Transverse colon (tissue), 4 donors: ENCODE measurements around the gene MYB.

ENCODE experiments used
- CTCF ChIP-seq, 5 experiments: fragments of 200-600 bp in 3 of 5; fragments of 450-650 bp in 2 of 5; sonication (generic) in 3 of 5; IDR thresholded peaks; 1 replicate in 2 of 5; 2 replicates in 3 of 5; pipeline ENCODE4 v1.5.1; 2016 to 2017; ENCODE audit warnings: antibody characterized with exemption in 5 of 5, inconsistent platforms in 3 of 5, mild to moderate bottlenecking in 2 of 5, moderate library complexity in 1 of 5
- EP300 ChIP-seq: sonication (generic); formaldehyde crosslinking; IDR thresholded peaks from one replicate; pipeline ENCODE4 v1.6.1; 2017; ENCODE audit warnings: antibody characterized with exemption, low read depth
- POLR2A ChIP-seq: fragments of 450-650 bp; IDR thresholded peaks from one replicate; pipeline ENCODE4 v1.6.1; 2016; ENCODE audit warnings: antibody characterized with exemption, mild to moderate bottlenecking, moderate library complexity
- POLR2AphosphoS5 ChIP-seq, 3 donors: sonication (generic); formaldehyde crosslinking; IDR thresholded peaks; one replicate each; pipeline ENCODE4 v1.6.1; 2016; ENCODE audit warnings: antibody characterized with exemption in 3 of 3

- TF ChIP-seq EP300 = no peak
- no peak for TF ChIP-seq POLR2A
- TF ChIP-seq CTCF (IDR thresholded peaks at IDR 0.05) = no peak
- TF ChIP-seq POLR2AphosphoS5 (IDR thresholded peaks at IDR 0.05) = no peak
Observed at GRCh38 chr6:135176464-135176863, 4.6 kb upstream of the MYB start.
